Measurements from ENCODE around the gene CHAT. TPM values are rescaled to one million over a fixed set of nuclear protein-coding genes. Genes with fewer than 3 reads are reported as not detected.

The CHAT gene
- total and polyA plus RNA-seq, 2 donors (not counting 3 experiments of a cell fraction or from before 2014, with no cell fraction given), result not detected

- TF ChIP-seq JUN (IDR thresholded peaks at IDR 0.05; ENCODE audit: borderline replicate concordance, insufficient read depth, insufficient read length, low read depth) (no peak), MAX (IDR thresholded peaks at IDR 0.05; ENCODE audit: insufficient read depth, insufficient read length) (no peak), CTCF (IDR thresholded peaks at IDR 0.05; ENCODE audit: extremely low read depth in 1 of 2, insufficient read depth in 1 of 2, low read depth in 1 of 2, low read length in 2 of 2) (no peak), POLR2A (IDR thresholded peaks at IDR 0.05; ENCODE audit: low read depth, low read length) (no peak), POLR2AphosphoS5 (IDR thresholded peaks at IDR 0.05; ENCODE audit: insufficient read depth, low read depth, low read length) (no peak), EZH2 (IDR thresholded peaks at IDR 0.05; ENCODE audit: borderline replicate concordance, low read depth, low read length, severe bottlenecking) (no peak), GATA2 (IDR thresholded peaks at IDR 0.05; ENCODE audit: insufficient read depth, insufficient read length, low read depth, low read length) (no peak), FOS (IDR thresholded peaks at IDR 0.05; ENCODE audit: borderline replicate concordance, insufficient read depth, low read length) (no peak), MYC (IDR thresholded peaks at IDR 0.05; ENCODE audit: low read depth, low read length) (no peak)
- Histone ChIP-seq H3K9me1 (replicated peaks; ENCODE audit: control insufficient read depth, extremely low read depth, insufficient read depth, low read length) (no peaks in the 10 kb centered on the region), H3K36me3 (ENCODE audit: control insufficient read depth in 2 of 2, extremely low read depth in 1 of 2, insufficient read depth in 2 of 2, low read length in 2 of 2) (no peaks in the 10 kb centered on the region), H3K4me1 (ENCODE audit: control insufficient read depth, extremely low read depth, insufficient read depth, low read length) (no peaks in the 10 kb centered on the region), H4K20me1 (replicated peaks; ENCODE audit: control insufficient read depth, extremely low read depth, insufficient read depth, low read length) (no peaks in the 10 kb centered on the region), H3K79me2 (ENCODE audit: control insufficient read depth, insufficient read depth, low read length) (no peaks in the 10 kb centered on the region), H3K27ac (ENCODE audit: insufficient read depth, low read depth, low read length) (no peak overlapping the region), H3K4me2 (ENCODE audit: insufficient read depth, low read length) (no peak overlapping the region), H3K9ac (replicated peaks; ENCODE audit: extremely low read depth, insufficient read depth, low read length) (no peak overlapping the region), H3K9me3 (replicated peaks; ENCODE audit: control insufficient read depth, insufficient read depth, low read length) (no peaks in the 10 kb centered on the region), H2AFZ (ENCODE audit: low read depth, low read length) (no peak overlapping the region), H3K4me3 (replicated peaks in 1 of 3; ENCODE audit: insufficient read depth in 1 of 3, low read depth in 1 of 3, low read length in 3 of 3) (no peak overlapping the region), H3K27me3 (ENCODE audit: control insufficient read depth in 2 of 2, insufficient read depth in 2 of 2, low read length in 2 of 2) (peaks cover 0 to 2% of the 10 kb centered on the region in 2 experiments)
- BruUV-seq (replicated peaks), result no TSS peak
- POLR2A ChIA-PET, result no interaction called here
- intact Hi-C loops (cut with micrococcal nuclease) (no loop called here), dilution Hi-C loops (cut with MboI; ENCODE audit: extremely low pct_ligation_motif_present, low sequenced_read_pairs) (no loop called here)
- DNase-seq (ENCODE audit: low read depth, low spot score), result no peak
- no peak for FAIRE-seq
- CTCF ChIA-PET, result no interaction called here
Observed at GRCh38 chr10:49666685-49667084, 52.8 kb downstream of the CHAT start.
